HT1080 (cell line): ENCODE measurements around the gene TSKU. TPM values are rescaled to one million over a fixed set of nuclear protein-coding genes. Genes with fewer than 3 reads are reported as not detected.

Source experiments
- DNase-seq: peaks from one replicate; pipeline ENCODE4 v3.0.0-alpha.2; 2015; ENCODE audit warnings: low read depth
- total RNA-seq: library from RNA; depleted of rRNA; stranded (reverse); fragments of >200 nt; shearing (Covaris generic); gene quantifications from 2 replicates; pipeline ENCODE4 v1.2.3, GENCODE V29; 2014

TSKU gene
- total RNA-seq, 1 experiment from 2014 or later: 33.8 TPM

DNA sequence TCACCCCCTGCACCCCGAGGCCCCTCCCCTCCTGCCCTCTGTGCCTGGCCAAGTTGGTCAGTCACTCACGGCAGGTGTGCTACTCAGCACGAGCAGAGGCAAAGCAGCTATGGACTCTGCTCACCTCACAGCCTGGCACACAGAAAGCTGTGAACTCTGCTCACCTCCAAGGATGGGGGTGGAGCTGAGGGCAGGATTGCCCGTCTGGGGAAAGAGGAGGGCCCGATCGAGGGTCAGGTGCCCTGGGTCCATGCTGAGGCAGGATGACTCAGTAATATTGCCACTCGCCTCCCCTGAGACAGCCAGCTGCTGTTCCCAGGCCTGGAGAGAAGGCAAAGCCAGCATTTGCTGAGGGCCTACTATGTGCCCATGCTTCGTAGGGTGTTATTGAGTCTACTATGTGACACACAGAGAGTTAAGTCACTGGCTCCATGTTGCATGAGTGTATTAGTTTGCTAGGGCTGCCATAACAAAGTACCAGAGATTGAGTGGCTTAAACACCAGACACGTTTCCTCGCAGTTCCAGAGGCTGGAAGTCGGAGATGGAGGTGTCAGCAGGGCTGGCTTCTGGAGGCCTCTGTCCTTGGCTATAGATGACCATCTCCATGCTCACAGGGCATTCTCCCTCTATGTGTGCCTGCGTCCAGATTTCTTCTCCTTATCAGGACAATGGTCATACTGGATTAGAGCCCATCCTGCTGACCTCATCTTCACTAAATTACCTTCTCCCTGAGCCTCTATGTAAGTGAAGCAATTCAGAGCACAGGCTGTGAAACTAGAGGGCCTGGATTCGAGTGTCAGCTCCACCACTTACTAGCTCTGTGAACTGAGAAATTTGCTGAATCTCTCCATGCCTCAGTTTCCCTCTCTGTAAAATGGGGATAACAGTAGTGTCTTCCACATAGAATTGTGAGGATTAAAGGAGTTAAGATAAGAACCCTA, 13.2 kb upstream of the TSKU start:
- DNase-seq: peak; percentile 36

DNA sequence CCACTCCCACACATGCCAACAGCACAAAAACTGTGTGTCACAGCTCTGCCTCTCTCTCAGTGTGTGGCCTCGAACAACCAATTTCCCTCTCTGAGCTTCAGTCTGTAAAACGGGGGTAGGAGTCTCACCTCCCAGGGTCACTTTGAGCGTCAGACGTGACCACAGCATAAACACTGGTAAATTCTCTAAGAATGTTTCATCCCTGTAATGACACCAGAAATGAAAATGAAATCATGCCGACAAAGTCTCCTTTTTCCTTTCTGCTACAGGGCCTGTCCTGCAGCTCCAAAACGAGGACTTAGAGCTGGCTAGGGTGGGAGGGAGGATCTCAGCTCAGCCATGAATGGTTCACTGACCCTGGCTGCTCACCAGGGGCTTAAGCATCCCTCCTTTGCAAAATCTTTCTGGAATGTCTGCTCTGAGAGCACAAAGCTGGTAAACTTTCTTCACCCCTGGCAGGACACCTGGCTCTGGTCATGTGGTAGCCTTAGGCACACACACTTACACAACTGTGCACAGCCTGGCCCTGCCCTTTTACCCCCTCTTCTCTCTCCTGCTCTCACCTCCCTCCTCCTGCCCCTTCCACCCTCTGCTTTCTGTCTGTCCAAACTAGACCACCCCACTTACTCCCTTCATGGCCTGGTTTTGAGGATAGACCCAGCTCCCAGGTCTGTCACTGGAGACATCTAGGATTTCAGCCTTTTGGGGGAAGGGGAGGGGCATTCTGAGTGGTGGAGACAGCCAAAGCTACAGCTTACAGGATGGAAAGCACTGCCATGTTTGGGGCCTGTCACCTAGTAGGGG, 12.3 kb upstream of the TSKU start:
- DNase-seq: peak; percentile 91

DNA sequence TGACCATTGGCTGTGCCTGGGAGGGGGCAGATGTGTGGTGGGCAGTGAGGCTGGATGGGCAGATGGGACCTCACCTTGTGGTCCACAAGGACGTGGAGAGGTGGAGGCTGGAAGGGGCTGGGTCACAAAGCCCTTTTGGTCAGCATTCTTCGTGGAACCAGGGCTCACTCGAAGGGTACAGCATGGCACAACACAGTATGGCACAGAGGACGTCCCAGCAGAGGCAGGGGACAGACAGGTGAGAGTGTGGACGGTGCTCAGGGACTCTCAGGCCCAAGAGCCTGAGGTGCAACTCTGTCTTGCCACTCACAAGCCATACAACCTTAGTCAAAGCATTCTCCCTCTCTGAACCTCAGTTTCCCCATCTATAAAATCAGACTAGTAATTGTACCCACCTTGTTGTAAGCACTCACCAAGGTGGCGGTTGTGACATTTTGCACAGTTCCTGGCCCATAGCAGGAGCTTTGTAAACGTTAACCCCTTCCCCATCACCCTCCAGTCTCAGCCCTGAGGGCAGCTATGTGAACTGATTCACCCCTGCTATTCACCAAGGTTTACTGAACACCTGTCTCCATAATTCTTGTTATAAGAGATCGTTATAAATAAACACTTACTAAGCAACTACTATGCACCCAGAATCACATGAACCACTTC, 11.6 kb upstream of the TSKU start:
- no peak for DNase-seq

DNA sequence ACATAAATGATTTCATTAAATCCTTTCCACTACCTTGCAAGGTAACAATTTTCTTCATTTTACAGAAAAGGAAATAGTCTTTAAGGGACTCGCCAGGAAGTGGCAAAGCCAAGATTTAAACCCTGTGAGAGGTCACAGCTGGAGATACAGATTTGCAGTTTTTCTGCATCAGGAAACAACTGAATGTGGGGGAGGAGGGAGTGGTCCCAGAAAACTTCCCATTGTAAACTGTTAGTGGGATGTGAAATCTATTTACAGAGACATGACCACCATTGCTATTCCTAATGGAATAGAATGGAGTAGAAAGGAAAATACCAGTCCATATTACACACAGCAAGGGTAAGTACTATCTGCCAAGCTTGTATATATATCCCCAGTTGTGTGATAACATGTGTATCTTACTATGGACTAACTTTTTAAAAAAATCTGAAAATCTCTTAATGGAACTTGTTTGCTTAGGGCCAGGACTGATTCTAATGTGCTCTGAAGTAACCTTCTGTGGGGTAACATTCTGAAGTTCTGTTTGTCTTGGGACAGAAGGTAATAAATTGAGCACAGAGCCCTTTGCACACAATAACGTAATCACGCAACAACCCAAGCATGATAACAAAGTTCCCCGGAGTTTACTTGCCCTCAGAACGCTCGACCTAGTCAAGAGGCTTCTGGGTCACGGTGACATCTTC, 10.9 kb upstream of the TSKU start:
- DNase-seq: no peak

DNA sequence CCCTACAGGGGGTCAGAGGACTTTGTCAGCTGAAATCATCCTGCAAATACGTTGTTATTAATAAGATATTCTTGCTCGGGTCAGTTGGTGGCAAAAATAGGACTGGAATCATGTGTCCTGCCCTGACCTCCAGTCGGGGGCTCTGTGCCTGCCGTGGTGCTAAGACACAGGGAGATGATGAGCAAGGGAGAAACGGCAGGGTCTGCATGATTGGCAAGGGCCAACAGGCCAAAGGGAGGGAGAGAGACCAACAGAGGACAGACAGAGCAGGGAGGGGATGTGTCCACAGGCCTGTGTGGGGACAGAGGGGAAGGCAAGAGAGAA, 10.4 kb upstream of the TSKU start:
- DNase-seq: no peak

DNA sequence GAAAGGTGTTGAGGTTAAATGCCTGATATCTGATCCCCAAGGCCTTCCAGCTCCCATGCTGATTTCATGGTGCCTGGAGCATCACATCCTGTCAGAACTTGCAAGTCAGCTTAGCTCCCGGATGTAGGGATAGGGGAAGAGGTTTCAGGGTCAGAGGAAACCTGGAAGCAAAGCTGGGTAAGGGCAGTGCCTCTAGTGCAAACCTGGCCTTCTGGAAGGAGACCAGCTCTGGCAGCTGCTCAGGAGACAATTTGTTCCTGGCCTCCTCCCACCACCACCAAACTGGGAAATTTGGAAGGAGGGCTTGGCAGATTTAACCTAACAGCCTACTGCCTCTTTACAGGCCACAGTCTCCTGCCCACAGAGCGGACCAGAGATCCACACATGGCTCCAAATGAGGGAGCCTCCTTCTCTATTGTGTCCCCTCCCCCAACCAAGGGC, 9.2 kb upstream of the TSKU start:
- no peak for DNase-seq

DNA sequence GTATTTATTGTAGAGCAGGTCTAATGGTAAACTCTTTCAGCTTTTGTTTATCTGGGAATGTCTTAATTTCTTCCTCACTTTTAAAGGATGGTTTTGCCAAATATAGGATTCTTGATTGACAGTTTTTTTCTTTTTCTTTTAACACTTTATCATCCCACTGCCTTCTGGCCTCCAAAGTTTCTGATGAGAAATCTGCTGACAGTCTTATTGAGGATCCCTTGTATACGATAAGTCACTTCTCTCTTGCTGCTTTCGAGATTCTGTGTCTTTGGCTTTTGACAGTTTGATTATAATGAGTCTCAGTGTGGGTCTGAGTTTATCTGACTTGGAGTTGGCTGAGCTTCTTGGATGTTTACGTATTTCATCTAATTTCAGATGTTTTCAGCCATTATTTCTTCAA, 6.7 kb upstream of the TSKU start:
- DNase-seq: no peak

DNA sequence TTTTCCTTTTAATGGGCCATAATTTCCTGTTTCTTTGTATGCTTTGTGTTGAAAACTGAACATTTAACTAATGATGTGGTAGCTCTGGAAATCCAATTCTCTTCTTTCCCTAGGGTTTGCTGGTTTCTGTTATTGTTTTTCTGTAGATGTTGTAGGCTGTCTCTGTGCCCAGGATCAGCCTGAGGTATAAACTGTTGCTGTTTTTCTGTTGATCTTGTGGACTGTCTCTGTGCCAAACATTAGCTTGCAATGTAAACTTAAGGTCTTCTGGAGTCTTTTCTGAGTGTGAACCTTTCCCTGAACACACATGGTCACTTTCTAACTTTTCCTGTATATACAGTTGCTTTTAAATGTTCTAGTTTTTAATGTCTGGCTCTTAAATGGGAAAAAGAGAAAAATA, 5.9 kb upstream of the TSKU start:
- DNase-seq: no peak

DNA sequence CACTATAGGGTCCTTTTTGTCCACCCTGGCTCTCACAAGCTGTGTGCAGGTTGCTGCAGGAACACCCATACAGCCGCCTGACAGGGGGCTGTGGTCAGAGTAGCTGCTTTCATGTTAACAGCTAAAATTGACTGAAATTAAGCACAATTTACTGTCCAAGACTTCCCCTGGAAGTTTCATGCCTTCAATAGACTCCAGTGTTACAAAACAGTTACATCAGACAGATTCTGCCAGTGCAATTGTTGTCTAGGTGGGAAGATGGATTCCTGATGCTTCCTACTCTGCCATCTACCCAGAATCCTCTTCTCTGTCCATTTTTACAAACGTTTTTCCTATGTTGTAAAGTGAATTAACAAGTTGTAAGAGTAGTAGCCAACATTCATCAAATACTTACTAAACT, 5.3 kb upstream of the TSKU start:
- DNase-seq: no peak

DNA sequence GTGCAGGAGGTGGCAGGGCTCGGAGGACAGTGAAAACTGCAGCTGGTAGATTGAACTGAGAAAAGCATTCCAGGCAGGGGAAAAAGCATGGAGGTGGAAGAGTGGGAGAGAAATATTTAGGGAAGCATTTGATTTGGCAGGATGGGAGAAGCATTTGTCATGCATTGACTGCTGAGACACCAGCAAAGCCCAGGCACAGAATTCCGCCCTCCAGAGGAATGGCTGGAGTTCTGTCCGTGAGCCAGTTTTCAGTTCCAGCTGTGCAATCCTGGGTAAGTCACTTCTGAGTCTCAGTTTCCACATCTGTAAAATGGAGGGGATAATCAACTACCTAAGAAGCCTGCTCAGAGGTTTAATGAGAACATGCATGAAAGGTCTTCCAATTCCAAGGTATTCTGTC, 4.3 kb upstream of the TSKU start:
- no peak for DNase-seq

DNA sequence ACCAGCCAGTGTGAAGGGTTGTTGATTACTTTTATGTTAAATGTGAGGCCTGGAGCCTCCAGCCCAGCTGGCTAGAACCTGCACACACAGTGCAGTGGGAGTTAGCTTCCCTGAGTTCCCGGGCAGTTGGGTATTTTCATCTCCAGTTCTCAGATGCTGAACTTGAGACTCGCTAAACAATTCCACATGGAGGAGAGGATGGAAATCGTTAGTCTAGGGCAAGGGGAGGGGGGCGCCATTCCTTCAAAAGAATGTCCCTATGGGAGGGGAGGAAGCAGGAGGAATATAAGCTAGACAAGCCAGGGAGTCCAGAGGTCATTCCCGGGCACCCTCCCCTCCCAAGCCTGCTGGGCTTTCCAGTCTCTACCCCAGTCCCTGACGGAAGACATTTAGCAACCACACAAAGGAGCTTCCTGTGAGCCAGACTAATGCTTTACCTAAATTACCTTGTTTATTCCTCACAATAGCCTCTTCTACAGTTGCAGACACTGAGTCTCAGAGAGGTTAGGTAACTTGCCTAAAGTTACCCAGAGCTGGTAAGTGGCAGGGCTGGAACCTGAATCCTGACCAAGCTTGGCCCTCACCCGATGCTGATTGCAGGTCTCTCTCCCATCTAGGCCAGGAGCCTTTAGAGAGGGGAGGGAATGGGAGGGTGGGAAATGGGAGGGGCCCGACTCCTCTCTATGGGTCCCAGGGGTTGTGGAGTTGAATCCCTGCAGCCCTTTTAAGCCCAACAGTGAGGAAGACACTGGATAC, 1.9 kb upstream of the TSKU start:
- DNase-seq: no peak

DNA sequence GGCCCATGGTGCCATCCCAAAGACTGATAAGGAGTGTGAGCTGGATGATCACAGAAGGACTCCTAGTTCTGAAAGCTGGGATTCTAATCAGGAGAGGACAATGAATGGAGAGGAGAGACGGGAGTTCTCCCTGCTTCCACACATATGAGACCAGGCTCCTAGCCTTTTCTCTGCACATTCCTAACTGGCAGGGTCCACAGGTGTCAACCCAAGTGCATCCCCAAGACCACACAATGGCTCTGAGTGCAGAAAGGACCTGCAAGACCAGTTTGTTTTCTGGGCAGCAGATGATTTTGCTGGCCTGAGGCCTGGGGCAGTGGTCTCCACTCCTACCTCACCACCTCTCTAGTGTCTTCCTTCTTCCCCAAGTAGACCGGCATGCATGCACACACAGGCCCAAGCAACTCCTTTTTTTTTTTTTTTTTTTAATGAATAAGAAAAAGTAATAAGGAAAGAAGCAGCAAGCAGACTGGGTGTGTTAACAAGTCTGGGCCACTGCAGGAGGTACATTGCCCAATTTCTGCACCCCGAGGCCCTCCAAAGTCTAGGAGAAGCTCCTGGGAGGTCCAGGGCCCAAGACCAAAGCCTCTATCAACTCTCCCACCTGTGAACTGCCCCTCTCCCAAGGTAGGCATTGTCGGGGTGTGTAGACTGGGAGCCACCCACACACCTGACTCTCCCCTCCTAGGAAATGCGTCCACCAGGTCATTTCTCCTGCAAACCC, 1.2 kb upstream of the TSKU start:
- DNase-seq: no peak

DNA sequence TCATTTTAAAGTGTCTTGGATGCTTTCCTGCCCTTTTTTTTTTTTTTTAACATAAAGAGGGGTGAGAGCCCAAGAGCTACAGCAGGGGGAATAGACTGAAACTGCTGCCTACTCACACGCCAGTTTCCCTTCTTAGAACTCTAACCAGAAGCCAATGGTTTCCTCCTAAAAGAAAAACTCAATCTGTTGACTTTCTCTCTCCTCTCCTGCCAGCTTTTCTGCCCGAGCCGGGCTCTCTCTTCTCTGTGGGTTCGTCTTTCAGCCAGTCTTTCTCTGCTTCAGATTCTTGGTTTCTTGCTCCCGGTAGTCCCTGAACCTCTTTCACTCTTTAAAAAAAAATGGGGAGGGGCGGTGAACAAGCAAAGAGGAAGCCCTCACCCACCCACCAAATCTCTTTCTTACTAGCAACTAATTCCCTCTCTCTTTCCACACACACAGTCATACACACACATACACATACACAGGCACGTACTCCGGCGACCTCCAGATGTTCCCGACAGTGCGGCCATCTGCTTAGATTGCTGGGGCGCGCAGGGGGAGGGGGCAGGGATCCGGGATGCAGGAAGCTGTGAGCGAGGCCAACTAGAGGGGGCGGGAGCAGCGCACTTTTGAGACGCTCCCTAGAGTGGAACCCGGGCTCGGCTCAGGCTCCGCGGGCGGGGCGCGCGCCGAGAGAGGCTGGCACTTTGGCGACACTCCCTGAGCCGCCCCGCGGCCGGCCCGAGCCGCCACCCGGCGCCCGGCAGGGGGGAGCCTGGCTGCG, 444 bp upstream of the TSKU start:
- peak; percentile 92 for DNase-seq

DNA sequence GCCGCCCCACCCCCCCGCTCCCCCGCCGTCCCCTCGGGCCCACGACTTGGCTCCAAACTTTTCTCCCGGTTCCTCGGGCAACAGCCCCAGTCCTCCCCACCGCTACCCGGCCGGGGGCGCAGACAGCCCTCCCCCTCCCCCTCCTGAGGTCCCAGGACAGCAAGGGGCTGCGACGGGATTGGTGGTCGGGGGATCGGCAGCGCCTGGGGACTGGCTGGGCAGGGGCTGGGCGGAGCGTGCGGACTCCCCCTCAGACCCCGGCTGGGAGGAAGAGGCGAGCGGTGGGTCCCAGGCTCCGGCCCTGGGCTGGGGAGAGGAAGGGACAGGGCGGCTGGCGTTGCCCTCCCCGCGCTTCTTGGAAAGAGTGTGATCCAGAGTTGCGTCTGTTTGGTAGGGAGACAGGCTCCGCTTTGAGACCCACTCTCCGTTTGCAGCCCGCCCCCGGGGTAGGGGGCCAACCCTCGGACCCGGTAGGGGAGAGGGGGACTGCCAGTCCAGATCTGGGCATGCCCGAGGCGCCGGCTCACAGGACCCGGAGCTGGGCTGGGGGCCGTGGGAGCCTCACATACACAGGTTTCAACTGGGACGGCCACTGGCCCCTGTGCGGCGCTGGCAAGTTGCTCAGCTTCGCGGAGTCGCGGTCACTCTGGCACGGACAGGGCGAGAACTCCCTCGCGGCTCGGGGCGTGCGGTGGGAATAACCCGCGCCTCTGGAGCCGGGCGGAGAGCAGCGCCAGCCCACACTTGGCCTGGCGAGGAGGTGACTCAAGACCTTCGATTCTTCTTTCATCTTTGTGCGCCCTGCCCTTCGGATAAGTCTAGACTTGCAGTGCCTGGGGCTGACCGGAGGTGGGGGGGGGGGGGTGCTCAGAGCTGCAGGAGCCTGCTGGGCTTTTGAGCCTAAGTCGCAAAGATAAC, 999 bp downstream of the TSKU start:
- DNase-seq: peak; percentile 69

DNA sequence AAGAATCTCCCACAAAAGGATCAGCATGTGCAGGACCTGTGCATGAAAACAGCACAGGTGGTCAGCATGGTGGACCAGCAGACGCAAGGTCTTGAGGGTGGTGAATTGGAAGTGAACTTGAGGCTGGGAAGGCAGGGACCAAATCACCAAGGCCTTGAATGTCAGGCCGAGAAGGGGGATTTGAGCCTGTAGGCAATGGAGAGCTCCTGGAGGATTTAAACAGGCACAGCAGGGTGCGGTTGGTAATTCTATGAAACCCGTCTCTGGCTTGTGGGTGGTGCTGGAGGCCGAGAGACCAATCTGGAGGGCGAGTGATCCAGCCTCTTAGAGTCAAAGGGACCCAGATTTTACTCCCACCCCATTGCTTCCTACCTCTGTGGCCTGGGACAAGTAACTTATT, 2.4 kb downstream of the TSKU start:
- no peak for DNase-seq

DNA sequence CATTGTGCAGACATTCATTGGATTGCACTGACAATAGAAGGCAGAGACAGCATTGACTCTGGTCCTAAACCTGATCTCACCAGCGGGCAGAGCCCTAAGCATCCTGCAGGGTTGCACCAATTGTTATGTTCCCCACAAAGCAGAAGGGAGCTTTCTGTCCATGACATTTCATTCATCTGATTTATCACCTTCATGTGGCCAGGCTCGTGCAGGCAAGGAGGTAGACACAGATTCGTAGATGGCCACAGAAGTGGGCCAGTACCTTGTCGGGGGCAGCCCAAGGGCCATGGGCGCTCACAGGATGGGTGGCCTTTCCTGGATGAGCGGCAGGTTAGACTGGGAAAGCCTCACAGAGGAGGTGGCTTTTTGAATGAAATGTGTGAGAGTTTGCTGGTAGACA, 2.9 kb downstream of the TSKU start:
- DNase-seq: no peak

DNA sequence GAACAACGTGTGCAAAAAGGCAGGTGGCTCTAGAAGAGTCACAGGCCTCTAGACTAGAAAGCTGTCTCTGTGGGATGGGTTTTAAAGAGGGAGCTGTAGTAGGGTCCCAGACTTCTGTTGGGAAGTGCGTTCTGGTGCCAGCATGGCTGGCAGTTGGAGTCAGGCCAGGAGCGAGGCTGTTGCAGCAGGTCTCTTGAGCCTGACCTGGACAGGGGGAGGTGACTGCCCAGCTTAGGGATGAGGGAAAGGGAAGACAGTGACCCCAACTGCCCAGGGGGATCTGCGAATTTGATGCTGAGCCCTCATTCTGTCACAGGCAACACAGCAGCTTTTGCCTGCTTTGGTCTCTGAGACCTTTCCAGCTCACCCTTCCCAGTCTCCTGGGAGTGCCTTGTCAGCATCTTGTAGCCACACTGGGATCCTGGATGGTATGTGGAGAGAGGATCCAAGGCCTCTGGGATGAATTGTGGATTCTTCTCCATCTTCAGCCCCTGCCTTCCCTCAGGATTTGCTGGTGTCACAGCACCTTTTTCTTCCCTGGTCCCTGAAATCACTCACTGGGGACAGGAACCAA, 3.4 kb downstream of the TSKU start:
- no peak for DNase-seq

DNA sequence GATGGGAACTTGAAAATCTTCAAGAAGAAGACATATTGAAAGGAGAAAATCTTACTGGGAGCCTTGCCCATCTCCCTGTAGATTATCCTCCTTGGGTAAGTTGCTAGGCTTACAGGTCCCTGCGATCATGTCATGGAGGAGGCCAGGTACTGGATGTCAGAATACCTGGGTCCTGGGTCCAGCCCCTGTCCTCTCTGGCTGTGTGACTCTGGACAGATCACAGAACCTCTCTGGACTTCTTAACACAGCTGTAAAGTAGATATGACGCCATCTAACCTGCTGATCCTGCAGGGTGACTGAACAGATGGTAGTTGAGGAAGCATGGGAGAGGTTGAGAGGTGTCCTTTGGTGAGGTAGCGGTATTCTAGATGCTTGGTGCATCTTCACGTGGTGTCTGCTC, 4.1 kb downstream of the TSKU start:
- DNase-seq: no peak
